ENCODE data around the gene ITSN2. TPM values are rescaled to one million over a fixed set of nuclear protein-coding genes. Genes with fewer than 3 reads are reported as not detected.
"Not testable (repeated sequence)": the region's sequence is repeated elsewhere in the genome, so short reads cannot be mapped to it uniquely, and the experiment has no call there.

The ITSN2 gene
- total RNA-seq, result 41.2 TPM
- long read RNA-seq, full-length matches to known transcripts, result 4 of 28 reads
- long read RNA-seq, partial matches to known transcripts, result 18 of 28 reads
- long read RNA-seq, other reads (novel, unspliced or antisense), result 6 of 28 reads

GRCh38 chr2:24360050-24360962 lies at the start of gene ITSN2:
Gene ITSN2 (minus strand): TSS chr2:24360536. CDS start chr2:24328082, 32,454 bp downstream.
- intact Hi-C loops (cut with DNase I), result loop anchor here (5.0 kb wide), 1 partner anchor 58 kb away; no protein-coding TSS in a partner anchor
- DNase-seq, result peak; percentile 92
- ATAC-seq (ENCODE audit: poor library complexity), result peak; percentile 94

- ATAC-seq (ENCODE audit: poor library complexity), result no peak
- intact Hi-C loops (cut with DNase I), result no loop called here
Measured at GRCh38 chr2:24409171-24409570, 48.8 kb upstream of the ITSN2 start.

DNA sequence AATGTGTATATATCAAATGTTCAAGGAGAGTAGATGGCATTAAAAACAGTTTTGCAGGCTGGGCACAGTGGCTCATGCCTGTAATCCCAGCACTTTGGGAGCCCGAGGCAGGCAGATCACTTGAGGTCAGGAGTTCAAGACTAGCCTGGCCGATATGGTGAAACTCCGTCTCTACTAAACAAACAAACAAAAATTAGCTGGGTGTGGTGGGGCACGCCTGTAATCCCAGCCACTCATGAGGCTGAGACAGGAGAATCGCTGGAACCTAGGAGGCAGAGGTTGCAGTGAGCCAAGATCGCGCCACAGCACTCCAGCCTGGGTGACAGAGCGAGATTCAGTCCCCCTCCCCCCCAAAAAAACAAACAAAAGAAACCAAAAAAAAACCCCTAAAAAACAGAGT lies 48.4 kb upstream of the ITSN2 start:
- intact Hi-C loops (cut with DNase I); DNase-seq; ATAC-seq (ENCODE audit: poor library complexity): not testable (repeated sequence)

More at GRCh38 chr2:24409171-24409570, 48.8 kb upstream of the ITSN2 start:
- no peak for DNase-seq

- no peak for ATAC-seq (ENCODE audit: poor library complexity)
- DNase-seq, result no peak
- intact Hi-C loops (cut with DNase I), result no loop called here
Measured at GRCh38 chr2:24404491-24404921, 44.2 kb upstream of the ITSN2 start.

- ATAC-seq (ENCODE audit: poor library complexity), result no peak
- intact Hi-C loops (cut with DNase I), result no loop called here
- no peak for DNase-seq
Measured at GRCh38 chr2:24403832-24404212, 43.5 kb upstream of the ITSN2 start.

GRCh38 chr2:24403168-24403831 lies 43.0 kb upstream of the ITSN2 start:
- DNase-seq, result no peak
- intact Hi-C loops (cut with DNase I), result no loop called here
- ATAC-seq (ENCODE audit: poor library complexity), result no peak

GRCh38 chr2:24402242-24403097 lies 42.1 kb upstream of the ITSN2 start:
- ATAC-seq (ENCODE audit: poor library complexity) (no peak), DNase-seq (no peak)
- intact Hi-C loops (cut with DNase I), result no loop called here

- intact Hi-C loops (cut with DNase I), result no loop called here
- no peak for DNase-seq
- no peak for ATAC-seq (ENCODE audit: poor library complexity)
Measured at GRCh38 chr2:24400207-24400907, 40.0 kb upstream of the ITSN2 start.

DNA sequence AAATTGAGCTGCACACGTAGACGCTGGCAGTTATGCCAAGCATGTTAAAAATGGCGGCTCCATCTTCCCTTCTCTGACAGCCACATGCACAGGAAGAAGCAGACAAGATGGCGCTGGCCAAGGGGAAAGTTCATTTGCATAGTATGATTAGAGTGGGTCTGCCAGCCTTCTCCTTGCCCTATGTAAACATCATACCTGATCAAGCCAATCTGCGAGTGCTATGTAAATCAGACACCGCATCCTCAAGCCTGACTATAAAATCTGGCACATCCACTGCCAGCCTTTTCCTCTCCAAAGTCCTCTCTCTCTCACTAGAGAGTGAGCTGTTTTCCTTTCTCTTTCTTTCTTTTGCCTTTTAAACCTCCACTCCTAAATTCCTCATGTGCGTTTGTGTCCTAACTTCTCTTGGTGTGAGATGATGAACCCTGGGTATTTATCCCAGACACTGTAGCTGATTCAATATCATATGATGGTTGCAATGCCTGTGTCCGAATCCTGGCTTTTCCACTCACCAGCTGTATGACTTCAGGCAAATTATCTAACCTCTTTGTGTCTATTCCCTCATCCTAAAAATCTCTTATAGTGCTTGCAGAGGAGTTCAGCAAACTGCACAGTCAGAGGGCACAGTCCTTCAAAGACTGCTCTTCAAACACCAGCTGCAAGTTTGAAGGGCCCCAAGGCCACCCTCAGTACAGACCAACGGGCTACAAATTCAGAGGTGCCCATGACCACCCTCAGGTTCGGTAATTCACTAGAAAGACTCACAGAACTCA lies 39.3 kb upstream of the ITSN2 start:
- intact Hi-C loops (cut with DNase I), result no loop called here
- ATAC-seq (ENCODE audit: poor library complexity) (no peak), DNase-seq (no peak)

- ATAC-seq (ENCODE audit: poor library complexity), result no peak
- no peak for DNase-seq
- intact Hi-C loops (cut with DNase I), result no loop called here
Measured at GRCh38 chr2:24394998-24395397, 34.7 kb upstream of the ITSN2 start.

DNA sequence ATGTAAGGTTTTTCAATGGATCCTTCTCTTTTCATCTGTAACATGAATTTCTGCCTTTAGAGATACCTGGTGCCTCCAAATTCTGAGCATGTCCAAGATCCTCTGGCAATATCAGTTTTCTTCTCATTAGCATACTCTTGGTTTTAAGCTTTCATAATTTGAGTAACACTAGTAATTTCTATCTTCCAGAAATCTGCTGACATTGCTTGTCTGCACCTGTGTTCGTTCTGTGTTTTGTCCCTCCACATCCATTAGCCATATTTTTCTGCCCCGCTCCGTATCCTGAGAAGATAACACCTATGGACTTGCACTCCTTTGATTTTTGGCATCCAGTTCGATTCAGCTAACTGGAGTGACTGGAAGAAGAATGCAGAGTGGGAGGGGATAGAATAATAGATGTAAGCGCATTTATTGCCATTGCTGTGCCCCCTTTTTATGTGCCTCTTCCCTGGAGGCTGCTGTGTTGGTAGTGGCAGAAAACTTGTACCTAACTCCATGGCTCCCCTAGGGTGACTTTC lies 32.3 kb upstream of the ITSN2 start:
- ATAC-seq (ENCODE audit: poor library complexity) (no peak), DNase-seq (no peak)
- intact Hi-C loops (cut with DNase I), result no loop called here

GRCh38 chr2:24385366-24385765 lies 25.0 kb upstream of the ITSN2 start:
- DNase-seq, result no peak
- intact Hi-C loops (cut with DNase I), result no loop called here
- ATAC-seq (ENCODE audit: poor library complexity), result no peak

DNA sequence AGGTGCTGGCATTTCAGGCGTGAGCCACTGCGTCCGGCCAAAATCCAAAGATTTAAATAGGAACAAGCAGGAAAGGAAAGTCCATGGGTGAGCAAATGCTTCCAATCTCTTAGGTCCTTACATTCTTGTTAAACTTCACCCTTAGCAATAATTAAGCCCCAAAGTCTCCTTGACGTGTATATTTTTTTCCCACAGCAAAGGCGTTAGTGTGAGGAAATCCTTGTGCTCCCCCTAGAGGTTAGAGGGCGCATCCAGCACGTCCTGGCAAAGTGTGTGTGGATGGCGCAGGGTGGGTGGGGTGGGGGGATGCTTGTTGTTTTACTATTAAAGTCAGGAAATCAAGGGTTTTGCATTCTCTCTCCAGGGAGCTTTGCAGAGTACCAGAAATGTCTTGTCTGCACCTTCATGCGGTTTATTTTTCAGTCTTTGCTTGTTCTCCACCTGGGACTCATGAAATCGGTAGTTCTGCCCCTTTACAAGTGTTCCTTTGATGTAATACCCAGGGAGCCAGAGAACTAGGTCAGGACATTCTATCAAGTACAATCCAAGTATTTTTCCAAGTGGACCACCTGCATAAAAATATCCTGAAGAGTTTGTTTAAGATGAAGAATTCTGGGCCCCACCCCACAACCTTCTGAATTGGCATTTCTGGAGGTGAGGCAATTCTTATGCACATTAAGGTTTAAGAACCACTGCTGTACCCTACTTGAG lies 22.2 kb upstream of the ITSN2 start:
- intact Hi-C loops (cut with DNase I), result loop anchor here (5.0 kb wide), 1 partner anchor 145 kb away; no protein-coding TSS in a partner anchor
- ATAC-seq (ENCODE audit: poor library complexity) (peak; percentile 93), DNase-seq (peak; percentile 66)

DNA sequence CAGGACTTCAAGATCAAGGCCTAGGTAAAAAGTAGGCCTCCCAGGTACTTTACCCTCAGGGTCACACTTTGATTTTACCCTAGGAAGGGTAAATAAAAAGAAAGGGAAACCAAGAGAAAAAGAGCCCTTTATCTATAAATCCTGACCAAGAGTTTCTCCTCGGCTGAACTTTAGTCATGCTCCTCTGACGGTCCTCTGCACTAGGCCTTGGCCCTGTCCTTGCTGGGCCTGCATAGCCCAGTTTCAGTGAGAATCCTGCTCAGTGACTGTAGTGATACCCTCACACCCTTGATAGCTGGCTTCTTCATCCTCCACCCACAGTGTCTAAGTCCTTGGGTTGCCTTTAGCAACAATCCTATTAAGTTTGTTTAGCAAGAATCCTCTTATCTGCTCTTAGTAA lies 20.5 kb upstream of the ITSN2 start:
- ATAC-seq (ENCODE audit: poor library complexity), result peak; percentile 26
- intact Hi-C loops (cut with DNase I), result loop anchor here (5.0 kb wide), 1 partner anchor 144 kb away; no protein-coding TSS in a partner anchor
- DNase-seq, result no peak

DNA sequence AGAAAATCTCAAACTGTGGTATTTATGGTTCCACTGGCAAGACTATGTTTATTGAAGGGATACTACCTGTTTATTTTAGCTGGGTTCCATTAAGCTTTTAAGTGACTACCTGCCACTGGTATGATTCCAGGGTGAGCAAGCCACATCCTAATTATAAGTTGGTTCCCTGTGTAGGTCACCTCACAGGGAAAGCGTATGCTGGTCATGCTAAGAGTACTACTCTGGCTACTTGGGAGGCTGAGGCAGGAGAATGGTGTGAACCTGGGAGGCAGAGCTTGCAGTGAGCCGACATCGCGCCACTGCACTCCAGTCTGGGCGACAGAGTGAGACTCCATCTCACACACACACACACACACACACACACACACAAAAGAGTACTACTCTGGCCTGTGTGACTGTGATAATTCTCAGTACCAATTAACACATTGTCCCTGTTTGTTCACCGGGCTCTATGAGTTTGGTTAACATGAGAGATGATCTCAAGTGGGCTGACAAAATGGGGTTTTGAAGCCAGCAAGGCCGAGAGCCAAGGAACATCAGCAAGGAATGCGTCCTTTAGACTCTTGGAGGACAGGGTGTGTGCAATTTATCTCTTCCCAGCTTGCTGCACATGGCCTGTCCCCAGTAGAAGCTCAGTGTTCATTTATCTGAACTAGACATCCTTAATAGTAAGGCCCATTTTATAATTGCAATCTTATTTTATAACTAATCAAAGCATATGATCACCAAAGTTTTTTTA lies 15.2 kb upstream of the ITSN2 start:
- DNase-seq, result no peak
- intact Hi-C loops (cut with DNase I), result no loop called here
- ATAC-seq (ENCODE audit: poor library complexity), result peak; percentile 86

DNA sequence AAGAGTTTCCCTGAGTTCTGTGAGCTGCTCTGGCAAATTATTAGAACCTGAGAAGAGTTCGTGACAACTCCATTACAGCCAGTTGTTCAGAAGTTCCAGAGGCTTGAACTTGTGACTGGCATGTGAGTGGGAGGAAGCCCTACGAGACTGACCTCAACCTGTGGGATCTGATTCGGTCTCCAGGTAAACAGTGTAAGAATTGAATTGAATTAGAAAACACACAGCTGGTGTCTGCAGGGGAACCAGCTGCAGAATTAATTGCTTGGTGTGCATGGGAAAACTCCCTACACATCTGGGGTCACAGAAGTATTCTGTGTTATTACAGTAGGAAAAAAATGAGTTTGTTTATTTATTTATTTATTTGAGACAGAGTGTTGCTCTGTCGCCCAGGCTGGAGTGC lies 14.0 kb upstream of the ITSN2 start:
- ATAC-seq (ENCODE audit: poor library complexity) (no peak), DNase-seq (no peak)
- intact Hi-C loops (cut with DNase I), result no loop called here
